Measurements from ENCODE around the gene PRICKLE1.

Gene PRICKLE1

GRCh38 chr12:42584651-42585111 is 4.9 kb downstream of the PRICKLE1 start:
- H3K36me3 ChIP-seq (ENCODE audit: control insufficient read depth, insufficient read depth, low read length) = no peaks in the 10 kb centered on the region
- no peaks in the 10 kb centered on the region; the same call in 1 of the 2 replicates for H3K27me3 ChIP-seq (replicated peaks; ENCODE audit: control insufficient read depth, insufficient read depth, low read length)
- H3K4me3 ChIP-seq (replicated peaks; ENCODE audit: low read depth, low read length) = no peak overlapping the region
- TF ChIP-seq, protein P1, sequence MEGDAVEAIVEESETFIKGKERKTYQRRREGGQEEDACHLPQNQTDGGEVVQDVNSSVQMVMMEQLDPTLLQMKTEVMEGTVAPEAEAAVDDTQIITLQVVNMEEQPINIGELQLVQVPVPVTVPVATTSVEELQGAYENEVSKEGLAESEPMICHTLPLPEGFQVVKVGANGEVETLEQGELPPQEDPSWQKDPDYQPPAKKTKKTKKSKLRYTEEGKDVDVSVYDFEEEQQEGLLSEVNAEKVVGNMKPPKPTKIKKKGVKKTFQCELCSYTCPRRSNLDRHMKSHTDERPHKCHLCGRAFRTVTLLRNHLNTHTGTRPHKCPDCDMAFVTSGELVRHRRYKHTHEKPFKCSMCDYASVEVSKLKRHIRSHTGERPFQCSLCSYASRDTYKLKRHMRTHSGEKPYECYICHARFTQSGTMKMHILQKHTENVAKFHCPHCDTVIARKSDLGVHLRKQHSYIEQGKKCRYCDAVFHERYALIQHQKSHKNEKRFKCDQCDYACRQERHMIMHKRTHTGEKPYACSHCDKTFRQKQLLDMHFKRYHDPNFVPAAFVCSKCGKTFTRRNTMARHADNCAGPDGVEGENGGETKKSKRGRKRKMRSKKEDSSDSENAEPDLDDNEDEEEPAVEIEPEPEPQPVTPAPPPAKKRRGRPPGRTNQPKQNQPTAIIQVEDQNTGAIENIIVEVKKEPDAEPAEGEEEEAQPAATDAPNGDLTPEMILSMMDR (IDR thresholded peaks at IDR 0.05; ENCODE audit: insufficient read depth, low read length, poor library complexity, severe bottlenecking) = no peak
- no peak for DNase-seq (ENCODE audit: extremely low read depth, insufficient read length)

- no peak for DNase-seq (ENCODE audit: extremely low read depth, insufficient read length)
- no peaks in the 10 kb centered on the region for H3K36me3 ChIP-seq (ENCODE audit: control insufficient read depth, insufficient read depth, low read length)
- no peaks in the 10 kb centered on the region for H3K27me3 ChIP-seq (replicated peaks; ENCODE audit: control insufficient read depth, insufficient read depth, low read length)
- TF ChIP-seq, protein P1 (IDR thresholded peaks at IDR 0.05; ENCODE audit: insufficient read depth, low read length, poor library complexity, severe bottlenecking) = no peak
- no peak overlapping the region for H3K4me3 ChIP-seq (replicated peaks; ENCODE audit: low read depth, low read length)
Observed at GRCh38 chr12:42583016-42583415, 6.5 kb downstream of the PRICKLE1 start.

DNA sequence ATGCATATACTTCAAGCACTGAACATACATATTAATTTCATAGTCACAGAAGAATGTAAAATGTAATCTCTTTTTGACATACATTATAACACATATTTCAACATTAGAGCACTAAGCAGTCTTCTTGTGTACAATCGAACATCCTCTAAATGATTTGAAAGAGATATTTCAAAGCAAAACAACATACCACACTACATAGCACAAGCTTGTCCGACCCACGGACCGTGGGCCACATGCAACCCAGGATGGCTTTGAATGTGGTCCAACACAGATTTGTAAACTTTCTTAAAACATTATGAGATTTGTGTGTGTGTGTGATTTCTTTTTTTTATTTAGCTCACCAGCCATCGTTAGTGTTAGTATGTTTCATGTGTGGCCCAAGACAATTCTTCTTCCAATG is 7.0 kb downstream of the PRICKLE1 start:
- no peak for DNase-seq (ENCODE audit: extremely low read depth, insufficient read length)
- Histone ChIP-seq H3K4me3 (replicated peaks; ENCODE audit: low read depth, low read length) (no peak overlapping the region), H3K36me3 (ENCODE audit: control insufficient read depth, insufficient read depth, low read length) (no peaks in the 10 kb centered on the region), H3K27me3 (replicated peaks; ENCODE audit: control insufficient read depth, insufficient read depth, low read length) (no peaks in the 10 kb centered on the region)
- TF ChIP-seq, protein P1 (IDR thresholded peaks at IDR 0.05; ENCODE audit: insufficient read depth, low read length, poor library complexity, severe bottlenecking) = no peak

DNA sequence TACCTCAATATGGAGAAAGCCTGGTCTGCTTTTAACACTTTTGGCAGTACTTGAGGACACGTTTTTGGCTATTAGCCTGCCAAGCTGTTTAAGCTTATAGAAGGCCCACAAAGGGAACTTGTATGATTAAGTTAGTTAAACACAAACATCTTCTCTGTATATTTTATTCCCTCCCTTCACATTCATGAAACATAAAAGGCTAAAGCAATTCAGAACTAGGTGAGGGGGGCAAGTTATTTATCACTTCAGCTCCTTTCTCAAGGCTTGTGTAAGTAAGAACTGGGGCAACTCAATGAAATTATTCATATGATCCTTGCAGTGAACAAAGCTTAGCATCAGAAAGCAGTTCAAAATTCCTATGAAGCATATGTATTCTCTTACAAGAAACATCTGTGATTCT is 7.5 kb downstream of the PRICKLE1 start:
- Histone ChIP-seq H3K36me3 (ENCODE audit: control insufficient read depth, insufficient read depth, low read length) (no peaks in the 10 kb centered on the region), H3K4me3 (replicated peaks; ENCODE audit: low read depth, low read length) (no peak overlapping the region), H3K27me3 (replicated peaks; ENCODE audit: control insufficient read depth, insufficient read depth, low read length) (no peaks in the 10 kb centered on the region)
- no peak for DNase-seq (ENCODE audit: extremely low read depth, insufficient read length)
- TF ChIP-seq, protein P1 (IDR thresholded peaks at IDR 0.05; ENCODE audit: insufficient read depth, low read length, poor library complexity, severe bottlenecking) = no peak

DNA sequence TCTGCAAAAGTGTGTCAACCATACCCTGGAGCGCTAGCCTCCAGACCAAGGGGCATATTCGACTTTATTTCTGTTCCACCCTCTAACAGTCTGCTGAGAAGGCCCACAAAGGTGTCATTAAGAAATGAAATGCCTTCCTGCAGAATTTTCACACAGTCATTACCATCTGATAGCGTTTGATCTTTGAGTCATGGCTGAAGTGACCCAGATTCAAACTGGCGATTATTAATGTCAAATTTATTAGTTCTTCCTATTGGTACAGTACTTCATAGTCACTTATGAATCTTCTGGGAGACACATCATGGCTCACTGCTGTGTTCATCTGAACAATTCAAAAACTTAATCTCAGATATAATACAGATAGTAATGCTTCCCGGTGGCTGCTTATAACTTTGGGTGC is 13.2 kb downstream of the PRICKLE1 start:
- H3K4me3 ChIP-seq (replicated peaks; ENCODE audit: low read depth, low read length) = no peak overlapping the region
- TF ChIP-seq, protein P1 (IDR thresholded peaks at IDR 0.05; ENCODE audit: insufficient read depth, low read length, poor library complexity, severe bottlenecking) = no peak
- H3K27me3 ChIP-seq (replicated peaks; ENCODE audit: control insufficient read depth, insufficient read depth, low read length) = no peaks in the 10 kb centered on the region
- DNase-seq (ENCODE audit: extremely low read depth, insufficient read length) = no peak
- no peaks in the 10 kb centered on the region for H3K36me3 ChIP-seq (ENCODE audit: control insufficient read depth, insufficient read depth, low read length)

- TF ChIP-seq, protein P1 (IDR thresholded peaks at IDR 0.05; ENCODE audit: insufficient read depth, low read length, poor library complexity, severe bottlenecking) = no peak
- DNase-seq (ENCODE audit: extremely low read depth, insufficient read length) = no peak
Observed at GRCh38 chr12:42575717-42576116, 13.8 kb downstream of the PRICKLE1 start.

More at GRCh38 chr12:42575717-42576116, 13.8 kb downstream of the PRICKLE1 start:
- Histone ChIP-seq H3K36me3 (ENCODE audit: control insufficient read depth, insufficient read depth, low read length) (no peaks in the 10 kb centered on the region), H3K4me3 (replicated peaks; ENCODE audit: low read depth, low read length) (no peak overlapping the region), H3K27me3 (replicated peaks; ENCODE audit: control insufficient read depth, insufficient read depth, low read length) (no peaks in the 10 kb centered on the region)

Data from GM06990 (cell line).